HepG2 (cell line): ENCODE results near the gene EOLA2. TPM values are rescaled to one million over a fixed set of nuclear protein-coding genes. Genes with fewer than 3 reads are reported as not detected.

Source experiments
- ATF7-NPFF ChIP-seq: sonication (generic); formaldehyde crosslinking; IDR thresholded peaks from 2 replicates; pipeline ENCODE4 v1.8.1; 2023; ENCODE audit warnings: mild to moderate bottlenecking, low read depth, missing genetic modification reagents, moderate library complexity
- KDM1A ChIP-seq: IDR thresholded peaks from 2 replicates; pipeline ENCODE4 v1.6.1; 2016; ENCODE audit warnings: missing compliant biosample characterization
- KMT2A ChIP-seq: sonication (generic); formaldehyde crosslinking; IDR thresholded peaks from 2 replicates; pipeline ENCODE4 v1.4.0; 2020; ENCODE audit warnings: missing genetic modification reagents
- MBNL3 ChIP-seq: fragments of 250-450 bp; sonication (Bioruptor Pico); conservative IDR thresholded peaks from 2 replicates; pipeline ENCODE4 v1.8.0; 2022; ENCODE audit warnings: mild to moderate bottlenecking, inconsistent platforms
- NFE2L2 ChIP-seq: fragments of 150-350 bp; IDR thresholded peaks from 2 replicates; pipeline ENCODE4 v1.6.1; 2014; ENCODE audit warnings: low read length
- POLR2G ChIP-seq: fragments of 200-400 bp; formaldehyde crosslinking; IDR thresholded peaks from 2 replicates; pipeline ENCODE4 v1.6.1; 2018; ENCODE audit warnings: mild to moderate bottlenecking, low read depth, low read length, moderate library complexity
- SAP130 ChIP-seq: IDR thresholded peaks from 2 replicates; pipeline ENCODE4 v1.6.1; 2016; ENCODE audit warnings: low read depth
- SNAPC2 ChIP-seq: sonication (generic); formaldehyde crosslinking; IDR thresholded peaks from 2 replicates; pipeline ENCODE4 v1.8.1; 2022; ENCODE audit warnings: mild to moderate bottlenecking, missing genetic modification reagents
- SP1 ChIP-seq, 2 experiments: fragments of 450-650 bp in 1 of 2; sonication (generic) in 1 of 2; formaldehyde crosslinking in 1 of 2; IDR thresholded peaks; 2 replicates each; pipeline versions ENCODE4 v1.4.0 to v1.6.1; 2016 to 2020; ENCODE audit warnings: missing genetic modification reagents in 1 of 2
- SRSF1 ChIP-seq: fragments of 200-400 bp; formaldehyde crosslinking; optimal IDR thresholded peaks from 2 replicates; pipeline ENCODE3; 2017; ENCODE audit warnings: mild to moderate bottlenecking, low read depth, low read length, moderate library complexity
- THYN1 ChIP-seq: sonication (generic); formaldehyde crosslinking; IDR thresholded peaks from 2 replicates; pipeline ENCODE4 v1.8.1; 2023; ENCODE audit warnings: low read depth, mild to moderate bottlenecking, moderate library complexity, missing genetic modification reagents, borderline replicate concordance
- TSC22D2 ChIP-seq: sonication (generic); formaldehyde crosslinking; IDR thresholded peaks from 2 replicates; pipeline ENCODE4 v1.5.1; 2020; ENCODE audit warnings: missing genetic modification reagents, mild to moderate bottlenecking, borderline replicate concordance
- ZMYM4 ChIP-seq: sonication (generic); formaldehyde crosslinking; IDR thresholded peaks from 2 replicates; pipeline ENCODE4 v1.8.1; 2023; ENCODE audit warnings: mild to moderate bottlenecking, missing genetic modification reagents
- ZNF317 ChIP-seq: sonication (generic); formaldehyde crosslinking; IDR thresholded peaks from 2 replicates; pipeline ENCODE4 v1.5.0; 2020; ENCODE audit warnings: mild to moderate bottlenecking, missing genetic modification reagents
- polyA plus RNA-seq, 8 experiments: library from polyadenylated mRNA; depleted of rRNA in 3 of 8; stranded (reverse) in 7 of 8; unstranded in 1 of 8; fragments of >200 nt; fragmentation: Illumina TruSeq in 4 of 8; extraction: Trizol in 4 of 8; gene quantifications; 2 replicates each; pipeline versions ENCODE4 v1.2.1 to v1.2.3, GENCODE V29; 2011 to 2016; ENCODE audit warnings: low read depth in 4 of 8, missing spikeins in 1 of 8, mixed read lengths in 1 of 8; ENCODE audit not compliant: insufficient read depth in 1 of 8
- total RNA-seq, 5 experiments: library from RNA; depleted of rRNA; stranded (reverse); fragments of >200 nt; fragmentation: Illumina TruSeq; extraction: Trizol; gene quantifications; 2 replicates each; pipeline ENCODE4 v1.2.3, GENCODE V29; 2016; ENCODE audit warnings: low read depth in 1 of 5
- TF ChIP-seq, protein P1 (sequence below): sonication (generic); formaldehyde crosslinking; IDR thresholded peaks from 2 replicates; pipeline ENCODE4 v1.8.0; 2022; ENCODE audit warnings: missing genetic modification reagents, mild to moderate bottlenecking, moderate library complexity, borderline replicate concordance
- TF ChIP-seq, protein P2 (sequence below): sonication (generic); formaldehyde crosslinking; conservative IDR thresholded peaks from 2 replicates; pipeline ENCODE4 v1.8.0; 2022; ENCODE audit warnings: low read depth, missing genetic modification reagents
- TF ChIP-seq, protein P3 (sequence below), 2 experiments: sonication (generic) in 1 of 2; formaldehyde crosslinking in 1 of 2; IDR thresholded peaks; 2 replicates each; pipeline versions ENCODE4 v1.5.1 to v1.6.1; 2011 to 2020; ENCODE audit warnings: borderline replicate concordance in 1 of 2, low read depth in 1 of 2, low read length in 1 of 2, mild to moderate bottlenecking in 1 of 2, missing genetic modification reagents in 1 of 2, moderate library complexity in 1 of 2
- TF ChIP-seq, protein P4 (sequence below): sonication (generic); formaldehyde crosslinking; IDR thresholded peaks from 2 replicates; pipeline ENCODE4 v1.5.1; 2020; ENCODE audit warnings: missing genetic modification reagents, mild to moderate bottlenecking, borderline replicate concordance
- TF ChIP-seq, protein P5 (sequence below): sonication (generic); formaldehyde crosslinking; IDR thresholded peaks from 2 replicates; pipeline ENCODE4 v1.5.0; 2020; ENCODE audit warnings: missing genetic modification reagents

Gene EOLA2
- total and polyA plus RNA-seq, 2 of the 13 experiments (the other 11 are each of a cell fraction or from before 2014, with no cell fraction given): 20.4 to 22.0 TPM

DNA sequence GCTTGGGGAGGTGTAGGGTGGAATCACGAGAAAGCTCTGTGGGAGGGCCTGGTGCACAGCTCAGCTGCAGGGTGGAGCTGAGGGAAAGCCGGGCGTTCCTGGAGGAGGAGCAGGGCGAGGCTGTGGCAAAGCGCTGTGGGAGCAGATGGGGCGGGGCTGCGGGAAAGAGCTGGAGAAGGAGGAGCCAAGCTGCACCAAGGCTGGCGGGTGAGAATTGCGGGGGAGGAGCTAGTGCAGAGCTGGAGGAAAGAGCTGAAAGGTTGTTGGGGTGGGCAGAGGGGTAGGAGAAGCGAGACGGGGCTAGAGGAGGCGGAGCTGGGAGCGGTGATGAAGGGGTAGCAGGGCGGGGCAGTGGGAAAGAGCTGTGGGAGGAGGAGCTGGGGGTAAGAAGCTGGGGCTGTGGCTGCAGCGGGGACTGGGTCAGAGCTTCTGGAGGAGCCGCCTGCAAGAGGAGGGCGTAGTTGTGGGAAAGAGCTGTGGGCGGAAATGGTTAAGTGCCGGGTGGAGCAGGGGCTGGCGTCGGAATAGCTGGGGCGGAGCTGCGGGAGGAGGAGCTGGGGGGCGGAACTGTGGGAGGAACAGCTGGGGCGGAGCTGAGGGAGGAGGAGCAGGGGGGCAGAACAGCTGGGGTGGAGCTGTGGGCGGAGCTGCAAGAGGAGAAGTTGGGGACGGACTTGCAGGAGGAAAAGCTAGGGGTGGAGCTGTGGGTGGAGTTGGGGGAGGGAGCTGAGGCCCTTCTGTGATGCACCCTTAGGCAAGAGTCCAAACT lies 1.8 kb upstream of the EOLA2 start (continued):
- TF ChIP-seq, protein P1, sequence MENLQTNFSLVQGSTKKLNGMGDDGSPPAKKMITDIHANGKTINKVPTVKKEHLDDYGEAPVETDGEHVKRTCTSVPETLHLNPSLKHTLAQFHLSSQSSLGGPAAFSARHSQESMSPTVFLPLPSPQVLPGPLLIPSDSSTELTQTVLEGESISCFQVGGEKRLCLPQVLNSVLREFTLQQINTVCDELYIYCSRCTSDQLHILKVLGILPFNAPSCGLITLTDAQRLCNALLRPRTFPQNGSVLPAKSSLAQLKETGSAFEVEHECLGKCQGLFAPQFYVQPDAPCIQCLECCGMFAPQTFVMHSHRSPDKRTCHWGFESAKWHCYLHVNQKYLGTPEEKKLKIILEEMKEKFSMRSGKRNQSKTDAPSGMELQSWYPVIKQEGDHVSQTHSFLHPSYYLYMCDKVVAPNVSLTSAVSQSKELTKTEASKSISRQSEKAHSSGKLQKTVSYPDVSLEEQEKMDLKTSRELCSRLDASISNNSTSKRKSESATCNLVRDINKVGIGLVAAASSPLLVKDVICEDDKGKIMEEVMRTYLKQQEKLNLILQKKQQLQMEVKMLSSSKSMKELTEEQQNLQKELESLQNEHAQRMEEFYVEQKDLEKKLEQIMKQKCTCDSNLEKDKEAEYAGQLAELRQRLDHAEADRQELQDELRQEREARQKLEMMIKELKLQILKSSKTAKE: no peak
- TF ChIP-seq, protein P2, sequence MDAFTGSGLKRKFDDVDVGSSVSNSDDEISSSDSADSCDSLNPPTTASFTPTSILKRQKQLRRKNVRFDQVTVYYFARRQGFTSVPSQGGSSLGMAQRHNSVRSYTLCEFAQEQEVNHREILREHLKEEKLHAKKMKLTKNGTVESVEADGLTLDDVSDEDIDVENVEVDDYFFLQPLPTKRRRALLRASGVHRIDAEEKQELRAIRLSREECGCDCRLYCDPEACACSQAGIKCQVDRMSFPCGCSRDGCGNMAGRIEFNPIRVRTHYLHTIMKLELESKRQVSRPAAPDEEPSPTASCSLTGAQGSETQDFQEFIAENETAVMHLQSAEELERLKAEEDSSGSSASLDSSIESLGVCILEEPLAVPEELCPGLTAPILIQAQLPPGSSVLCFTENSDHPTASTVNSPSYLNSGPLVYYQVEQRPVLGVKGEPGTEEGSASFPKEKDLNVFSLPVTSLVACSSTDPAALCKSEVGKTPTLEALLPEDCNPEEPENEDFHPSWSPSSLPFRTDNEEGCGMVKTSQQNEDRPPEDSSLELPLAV (CRISPR knock-in tag): no peak
- TF ChIP-seq KDM1A (no peak), MBNL3 (CRISPR knock-in tag) (no peak), ZNF317 (no peak), ATF7-NPFF (CRISPR knock-in tag) (no peak), POLR2G (peak; percentile 65; the same call in 1 of the 2 replicates), SP1 (IDR thresholded peaks at IDR 0.05) (no peak), SP1 (CRISPR knock-in tag; IDR thresholded peaks at IDR 0.05) (peak; percentile 51; the same call in 1 of the 2 replicates), ZMYM4 (CRISPR knock-in tag) (peak; percentile 39; the same call in 1 of the 2 replicates), SRSF1 (peak; percentile 100), SNAPC2 (CRISPR knock-in tag) (no peak), NFE2L2 (no peak), SAP130 (CRISPR knock-in tag) (peak; percentile 56), THYN1 (CRISPR knock-in tag) (no peak), TSC22D2 (no peak), KMT2A (CRISPR knock-in tag) (no peak)
- TF ChIP-seq, protein P3, sequence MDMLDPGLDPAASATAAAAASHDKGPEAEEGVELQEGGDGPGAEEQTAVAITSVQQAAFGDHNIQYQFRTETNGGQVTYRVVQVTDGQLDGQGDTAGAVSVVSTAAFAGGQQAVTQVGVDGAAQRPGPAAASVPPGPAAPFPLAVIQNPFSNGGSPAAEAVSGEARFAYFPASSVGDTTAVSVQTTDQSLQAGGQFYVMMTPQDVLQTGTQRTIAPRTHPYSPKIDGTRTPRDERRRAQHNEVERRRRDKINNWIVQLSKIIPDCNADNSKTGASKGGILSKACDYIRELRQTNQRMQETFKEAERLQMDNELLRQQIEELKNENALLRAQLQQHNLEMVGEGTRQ (IDR thresholded peaks at IDR 0.05; ENCODE audit: low read depth, low read length): no peak
- TF ChIP-seq, protein P3 (CRISPR knock-in tag; IDR thresholded peaks at IDR 0.05; ENCODE audit: borderline replicate concordance): no peak
- TF ChIP-seq, protein P4, sequence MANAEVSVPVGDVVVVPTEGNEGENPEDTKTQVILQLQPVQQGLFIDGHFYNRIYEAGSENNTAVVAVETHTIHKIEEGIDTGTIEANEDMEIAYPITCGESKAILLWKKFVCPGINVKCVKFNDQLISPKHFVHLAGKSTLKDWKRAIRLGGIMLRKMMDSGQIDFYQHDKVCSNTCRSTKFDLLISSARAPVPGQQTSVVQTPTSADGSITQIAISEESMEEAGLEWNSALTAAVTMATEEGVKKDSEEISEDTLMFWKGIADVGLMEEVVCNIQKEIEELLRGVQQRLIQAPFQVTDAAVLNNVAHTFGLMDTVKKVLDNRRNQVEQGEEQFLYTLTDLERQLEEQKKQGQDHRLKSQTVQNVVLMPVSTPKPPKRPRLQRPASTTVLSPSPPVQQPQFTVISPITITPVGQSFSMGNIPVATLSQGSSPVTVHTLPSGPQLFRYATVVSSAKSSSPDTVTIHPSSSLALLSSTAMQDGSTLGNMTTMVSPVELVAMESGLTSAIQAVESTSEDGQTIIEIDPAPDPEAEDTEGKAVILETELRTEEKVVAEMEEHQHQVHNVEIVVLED (CRISPR knock-in tag): peak; percentile 62
- TF ChIP-seq, protein P5, sequence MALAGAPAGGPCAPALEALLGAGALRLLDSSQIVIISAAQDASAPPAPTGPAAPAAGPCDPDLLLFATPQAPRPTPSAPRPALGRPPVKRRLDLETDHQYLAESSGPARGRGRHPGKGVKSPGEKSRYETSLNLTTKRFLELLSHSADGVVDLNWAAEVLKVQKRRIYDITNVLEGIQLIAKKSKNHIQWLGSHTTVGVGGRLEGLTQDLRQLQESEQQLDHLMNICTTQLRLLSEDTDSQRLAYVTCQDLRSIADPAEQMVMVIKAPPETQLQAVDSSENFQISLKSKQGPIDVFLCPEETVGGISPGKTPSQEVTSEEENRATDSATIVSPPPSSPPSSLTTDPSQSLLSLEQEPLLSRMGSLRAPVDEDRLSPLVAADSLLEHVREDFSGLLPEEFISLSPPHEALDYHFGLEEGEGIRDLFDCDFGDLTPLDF (CRISPR knock-in tag): no peak
